Cardiac ventricle fibroblast (primary cell): Measurements from ENCODE around the gene INPP5A. TPM values are rescaled to one million over a fixed set of nuclear protein-coding genes. Genes with fewer than 3 reads are reported as not detected.

Experiments
- total RNA-seq: library from RNA; depleted of rRNA; stranded (reverse); fragments of >200 nt; gene quantifications from 2 replicates; pipeline ENCODE4 v1.2.3, GENCODE V29; 2015

INPP5A gene
- 18.6 and 26.0 TPM in 2 replicates for total RNA-seq

GRCh38 chr10:132537684-132538001 is at the start of gene INPP5A:
INPP5A (plus strand) TSS chr10:132537787; CDS start chr10:132538097, 310 bp downstream.

GRCh38 chr10:132785723-132786475 is 248.3 kb downstream of the INPP5A start, which contains the start of gene NKX6-2:
NKX6-2 (minus strand) TSS chr10:132786147; CDS start chr10:132785948, 199 bp downstream.

Other genes with a start within 250 kb of the INPP5A start
- 10.4 and 10.5 TPM in 2 replicates for gene STK32C, start 229.8 kb upstream of the INPP5A start, total RNA-seq
- 6.6 and 7.6 TPM in 2 replicates for gene LRRC27, start 205.6 kb upstream of the INPP5A start, total RNA-seq
- 1.9 and 2.4 TPM in 2 replicates for gene PWWP2B, start 140.6 kb upstream of the INPP5A start, total RNA-seq
- gene NKX6-2, start 248.4 kb downstream of the INPP5A start, total RNA-seq: not detected in 2 replicates